HCT116 (cell line): ENCODE results near the gene ARHGEF6. TPM values are rescaled to one million over a fixed set of nuclear protein-coding genes. Genes with fewer than 3 reads are reported as not detected.

Source experiments
- ATAC-seq: fragments of 200-7000 bp; cut with Tn5 transposase; 2 replicates; pipeline ENCODE4 v1.9.1; 2020; ENCODE audit warnings: mild to moderate bottlenecking, moderate library complexity
- BruUV-seq: library from RNA; stranded (reverse); fragments of 400-500 nt; replicated peaks from 2 replicates; lab custom pipeline; 2021; lab: Mats Ljungman, UMichigan
- CTCF ChIA-PET: fragments of 300-600 bp; sonication (Branson Sonifier 250); formaldehyde crosslinking; loops from one replicate; lab custom pipeline; 2021; ENCODE audit warnings: antibody characterized with exemption; lab: Charles Lee
- POLR2A ChIA-PET: fragments of 300-600, 350-600 bp; sonication (Branson Sonifier 250); formaldehyde crosslinking; loops from one replicate; lab custom pipeline; 2021; ENCODE audit warnings: antibody characterized with exemption; lab: Charles Lee
- RAD21 ChIA-PET, 2 experiments: fragments of 300-600 bp; sonication (Branson Sonifier 250); formaldehyde crosslinking; loops; one replicate each; lab custom pipeline; 2023; ENCODE audit warnings: low total read pairs in 2 of 2; ENCODE audit not compliant: uncharacterized antibody in 2 of 2, unreplicated experiment in 2 of 2, low non-redundant PET in 1 of 2; lab: Charles Lee
- DNase-seq: peaks from one replicate; pipeline ENCODE4 v3.0.0-alpha.2; 2010; ENCODE audit warnings: low read depth, low spot score
- H2AFZ ChIP-seq: fragments of 200-600 bp; shearing (Covaris generic), sonication (generic); 2 replicates; pipeline ENCODE4 v1.6.1; 2017; ENCODE audit warnings: low read depth, mixed run types, mixed read lengths, antibody characterized with exemption, low read length; ENCODE audit not compliant: poor library complexity, severe bottlenecking
- H3K27ac ChIP-seq: 2 replicates; pipeline ENCODE4 v1.5.1; 2012; ENCODE audit warnings: low read depth, low read length
- H3K27me3 ChIP-seq: fragments of 200-600 bp; sonication (generic); 2 replicates; pipeline ENCODE4 v1.6.1; 2016; ENCODE audit warnings: mixed run types, low read length, mixed read lengths; ENCODE audit not compliant: insufficient read depth
- H3K36me3 ChIP-seq, 2 experiments: fragments of 200-500 bp in 1 of 2; fragments of 200-600 bp in 1 of 2; sonication (Bioruptor generic) in 1 of 2; sonication (generic) in 1 of 2; 2 replicates each; pipeline versions ENCODE4 v1.5.1 to v1.6.1; 2014 to 2016; ENCODE audit warnings: low read length in 2 of 2, inconsistent platforms in 1 of 2, mixed read lengths in 1 of 2, mixed run types in 1 of 2; ENCODE audit not compliant: insufficient read depth in 2 of 2, control insufficient read depth in 1 of 2
- H3K4me1 ChIP-seq, 2 experiments: fragments of 200-600 bp in 1 of 2; sonication (generic) in 1 of 2; 2 replicates each; pipeline versions ENCODE4 v1.5.1 to v1.6.1; 2012 to 2017; ENCODE audit warnings: low read length in 2 of 2, inconsistent platforms in 1 of 2, mild to moderate bottlenecking in 1 of 2, mixed read lengths in 1 of 2, mixed run types in 1 of 2, moderate library complexity in 1 of 2; ENCODE audit not compliant: insufficient read depth in 2 of 2, control insufficient read depth in 1 of 2
- H3K4me2 ChIP-seq: fragments of 200-600 bp; sonication (generic); 2 replicates; pipeline ENCODE4 v1.6.1; 2017; ENCODE audit warnings: mixed run types, low read length, mixed read lengths
- H3K4me3 ChIP-seq, 2 experiments: fragments of 200-600 bp in 1 of 2; sonication (generic) in 1 of 2; replicated peaks in 1 of 2; 2 replicates each; pipeline ENCODE4 v1.5.1; 2011 to 2016; ENCODE audit warnings: low read length in 2 of 2, control low read depth in 1 of 2, low read depth in 1 of 2, mild to moderate bottlenecking in 1 of 2, mixed read lengths in 1 of 2, mixed run types in 1 of 2
- H3K79me2 ChIP-seq: fragments of 200-600 bp; sonication (generic); 2 replicates; pipeline ENCODE4 v1.6.1; 2017; ENCODE audit warnings: mild to moderate bottlenecking, mixed run types, low read length, moderate library complexity, mixed read lengths; ENCODE audit not compliant: insufficient read depth
- H3K9ac ChIP-seq: fragments of 200-600 bp; sonication (generic); 2 replicates; pipeline ENCODE4 v1.6.1; 2016; ENCODE audit warnings: low read length, mixed read lengths
- H3K9me2 ChIP-seq: fragments of 200-600 bp; sonication (generic), shearing (Covaris generic); 2 replicates; pipeline ENCODE4 v1.6.1; 2017; ENCODE audit warnings: mixed run types, mild to moderate bottlenecking, moderate library complexity; ENCODE audit not compliant: insufficient read depth
- H3K9me3 ChIP-seq, 2 experiments: fragments of 200-500 bp in 1 of 2; fragments of 200-600 bp in 1 of 2; sonication (Bioruptor generic) in 1 of 2; sonication (generic) in 1 of 2; 2 replicates each; pipeline ENCODE4 v1.6.1; 2014 to 2017; ENCODE audit warnings: low read length in 2 of 2, mixed read lengths in 2 of 2, inconsistent platforms in 1 of 2, low read depth in 1 of 2, mild to moderate bottlenecking in 1 of 2, mixed run types in 1 of 2, moderate library complexity in 1 of 2; ENCODE audit not compliant: control insufficient read depth in 1 of 2, insufficient read depth in 1 of 2
- H4K20me1 ChIP-seq: fragments of 200-600 bp; sonication (generic), shearing (Covaris generic); 2 replicates; pipeline ENCODE4 v1.6.1; 2017; ENCODE audit warnings: mixed run types, mild to moderate bottlenecking, moderate library complexity; ENCODE audit not compliant: insufficient read depth
- CBX3 ChIP-seq: IDR thresholded peaks from 2 replicates; pipeline ENCODE4 v1.6.1; 2012; ENCODE audit warnings: low read depth
- CEBPB ChIP-seq: IDR thresholded peaks from 2 replicates; pipeline ENCODE4 v1.6.1; 2012; ENCODE audit warnings: low read depth
- ELF1 ChIP-seq: IDR thresholded peaks from 2 replicates; pipeline ENCODE4 v1.6.1; 2012; ENCODE audit warnings: low read depth, borderline replicate concordance
- EZH2 ChIP-seq: fragments of 200-600 bp; sonication (generic); IDR thresholded peaks from 2 replicates; pipeline ENCODE4 v1.6.1; 2017; ENCODE audit warnings: antibody characterized with exemption, mixed run types
- EZH2phosphoT487 ChIP-seq: fragments of 200-600 bp; IDR thresholded peaks from 2 replicates; pipeline ENCODE4 v1.6.1; 2018; ENCODE audit warnings: antibody characterized with exemption, borderline replicate concordance
- FOSL1 ChIP-seq: IDR thresholded peaks from 2 replicates; pipeline ENCODE4 v1.6.1; 2012; ENCODE audit warnings: low read depth
- POLR2A ChIP-seq: IDR thresholded peaks from 2 replicates; pipeline ENCODE4 v1.7.0; 2011; ENCODE audit warnings: borderline replicate concordance; ENCODE audit not compliant: insufficient read depth, insufficient read length; ENCODE audit errors: extremely low read depth
- POLR2AphosphoS5 ChIP-seq: IDR thresholded peaks from 2 replicates; pipeline ENCODE4 v1.6.1; 2011; ENCODE audit warnings: mild to moderate bottlenecking, low read depth, low read length, moderate library complexity
- RAD21 ChIP-seq: IDR thresholded peaks from 2 replicates; pipeline ENCODE4 v1.6.1; 2012; ENCODE audit warnings: low read depth, mild to moderate bottlenecking
- SP1 ChIP-seq: IDR thresholded peaks from 2 replicates; pipeline ENCODE4 v1.6.1; 2012; ENCODE audit warnings: low read depth
- TCF7L2 ChIP-seq: IDR thresholded peaks from 2 replicates; pipeline ENCODE4 v1.7.0; 2011; ENCODE audit warnings: borderline replicate concordance, inconsistent platforms; ENCODE audit not compliant: insufficient read depth, insufficient read length; ENCODE audit errors: extremely low read depth
- YY1 ChIP-seq: IDR thresholded peaks from 2 replicates; pipeline ENCODE4 v1.6.1; 2011; ENCODE audit warnings: low read length, low read depth, moderate library complexity, mild to moderate bottlenecking; ENCODE audit not compliant: insufficient replicate concordance; ENCODE audit errors: extremely low read depth
- ZFX ChIP-seq: fragments of 450-650 bp; IDR thresholded peaks from 2 replicates; pipeline ENCODE4 v1.6.1; 2017
- ZNF274 ChIP-seq: fragments of 200-500 bp; sonication (Bioruptor generic); IDR thresholded peaks from 2 replicates; pipeline ENCODE4 v1.6.1; 2014; ENCODE audit warnings: mild to moderate bottlenecking, low read depth, low read length, inconsistent platforms
- intact Hi-C: fragments of 100-400 bp; cut with micrococcal nuclease; formaldehyde crosslinking; loops from 2 replicates; pipeline ENCODE4 v1.10.0; 2022
- total RNA-seq: library from RNA; stranded (reverse); gene quantifications from one replicate; pipeline ENCODE4 v1.2.1, GENCODE V29; 2021; ENCODE audit not compliant: unreplicated experiment
- TF ChIP-seq, protein P1 (sequence below), 3 experiments: fragments of 200-600 bp in 1 of 3; sonication (generic) in 1 of 3; IDR thresholded peaks in 2 of 3; conservative IDR thresholded peaks in 1 of 3; 2 replicates each; pipeline ENCODE4 v1.5.1; 2012 to 2017; ENCODE audit warnings: low read depth in 2 of 3, low read length in 2 of 3, antibody characterized with exemption in 1 of 3, borderline replicate concordance in 1 of 3, control low read depth in 1 of 3, mild to moderate bottlenecking in 1 of 3, mixed read lengths in 1 of 3, mixed run types in 1 of 3, moderate library complexity in 1 of 3; ENCODE audit not compliant: insufficient read depth in 1 of 3
- TF ChIP-seq, protein P2 (sequence below): IDR thresholded peaks from 2 replicates; pipeline ENCODE4 v1.6.1; 2012
- TF ChIP-seq, protein P3 (sequence below): IDR thresholded peaks from 2 replicates; pipeline ENCODE4 v1.6.1; 2011; ENCODE audit warnings: mild to moderate bottlenecking, low read length, moderate library complexity; ENCODE audit not compliant: insufficient replicate concordance; ENCODE audit errors: extremely low read depth
- TF ChIP-seq, protein P4 (sequence below): IDR thresholded peaks from 2 replicates; pipeline ENCODE4 v1.6.1; 2012; ENCODE audit warnings: low read depth

Gene ARHGEF6
- total RNA-seq, 1 experiment from 2014 or later, result 1.9 TPM

DNA sequence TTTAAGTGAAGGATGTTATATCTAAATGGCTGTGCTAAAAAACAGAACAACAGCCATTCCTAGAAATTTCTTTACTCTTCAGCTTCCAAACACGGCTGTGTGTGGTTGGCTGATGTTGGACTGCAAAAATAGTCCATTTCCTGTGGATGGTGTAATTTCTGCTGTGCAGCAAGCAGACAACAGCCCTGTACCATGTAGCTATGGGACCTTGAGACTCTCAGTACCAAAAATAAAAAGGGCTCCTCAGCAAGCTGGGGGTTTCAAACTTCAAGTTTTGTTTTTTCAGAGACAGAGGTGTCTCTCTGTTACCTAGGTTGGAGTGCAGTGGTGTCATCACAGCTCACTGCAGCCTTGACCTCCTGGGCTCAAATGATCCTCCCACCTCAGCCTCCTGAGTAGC lies 114.6 kb downstream of the ARHGEF6 start:
- H3K9ac ChIP-seq, result no peak overlapping the region
- POLR2A ChIA-PET, result no interaction called here
- no peak overlapping the region for H3K27ac ChIP-seq
- H3K9me3 ChIP-seq, result no peaks in the 10 kb centered on the region
- H3K27me3 ChIP-seq, result no peaks in the 10 kb centered on the region
- intact Hi-C loops, result no loop called here
- BruUV-seq, result no TSS peak
- TF ChIP-seq, protein P1, sequence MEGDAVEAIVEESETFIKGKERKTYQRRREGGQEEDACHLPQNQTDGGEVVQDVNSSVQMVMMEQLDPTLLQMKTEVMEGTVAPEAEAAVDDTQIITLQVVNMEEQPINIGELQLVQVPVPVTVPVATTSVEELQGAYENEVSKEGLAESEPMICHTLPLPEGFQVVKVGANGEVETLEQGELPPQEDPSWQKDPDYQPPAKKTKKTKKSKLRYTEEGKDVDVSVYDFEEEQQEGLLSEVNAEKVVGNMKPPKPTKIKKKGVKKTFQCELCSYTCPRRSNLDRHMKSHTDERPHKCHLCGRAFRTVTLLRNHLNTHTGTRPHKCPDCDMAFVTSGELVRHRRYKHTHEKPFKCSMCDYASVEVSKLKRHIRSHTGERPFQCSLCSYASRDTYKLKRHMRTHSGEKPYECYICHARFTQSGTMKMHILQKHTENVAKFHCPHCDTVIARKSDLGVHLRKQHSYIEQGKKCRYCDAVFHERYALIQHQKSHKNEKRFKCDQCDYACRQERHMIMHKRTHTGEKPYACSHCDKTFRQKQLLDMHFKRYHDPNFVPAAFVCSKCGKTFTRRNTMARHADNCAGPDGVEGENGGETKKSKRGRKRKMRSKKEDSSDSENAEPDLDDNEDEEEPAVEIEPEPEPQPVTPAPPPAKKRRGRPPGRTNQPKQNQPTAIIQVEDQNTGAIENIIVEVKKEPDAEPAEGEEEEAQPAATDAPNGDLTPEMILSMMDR (IDR thresholded peaks at IDR 0.05 in 2 of 3, conservative IDR thresholded peaks at IDR 0.05 in 1 of 3; ENCODE audit: borderline replicate concordance in 1 of 3, insufficient read depth in 1 of 3, low read depth in 2 of 3, low read length in 2 of 3), result no peak
- TF ChIP-seq, protein P2, sequence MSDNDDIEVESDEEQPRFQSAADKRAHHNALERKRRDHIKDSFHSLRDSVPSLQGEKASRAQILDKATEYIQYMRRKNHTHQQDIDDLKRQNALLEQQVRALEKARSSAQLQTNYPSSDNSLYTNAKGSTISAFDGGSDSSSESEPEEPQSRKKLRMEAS, result no peak
- no peak for TF ChIP-seq TCF7L2
- no peak for TF ChIP-seq CEBPB
- no peak for TF ChIP-seq FOSL1
- TF ChIP-seq CBX3, result no peak
- no peak for TF ChIP-seq ZFX
- TF ChIP-seq SP1, result no peak
- TF ChIP-seq ZNF274, result no peak
- no peak for TF ChIP-seq POLR2AphosphoS5
- TF ChIP-seq EZH2, result no peak
- no peak for TF ChIP-seq YY1
- TF ChIP-seq, protein P3, sequence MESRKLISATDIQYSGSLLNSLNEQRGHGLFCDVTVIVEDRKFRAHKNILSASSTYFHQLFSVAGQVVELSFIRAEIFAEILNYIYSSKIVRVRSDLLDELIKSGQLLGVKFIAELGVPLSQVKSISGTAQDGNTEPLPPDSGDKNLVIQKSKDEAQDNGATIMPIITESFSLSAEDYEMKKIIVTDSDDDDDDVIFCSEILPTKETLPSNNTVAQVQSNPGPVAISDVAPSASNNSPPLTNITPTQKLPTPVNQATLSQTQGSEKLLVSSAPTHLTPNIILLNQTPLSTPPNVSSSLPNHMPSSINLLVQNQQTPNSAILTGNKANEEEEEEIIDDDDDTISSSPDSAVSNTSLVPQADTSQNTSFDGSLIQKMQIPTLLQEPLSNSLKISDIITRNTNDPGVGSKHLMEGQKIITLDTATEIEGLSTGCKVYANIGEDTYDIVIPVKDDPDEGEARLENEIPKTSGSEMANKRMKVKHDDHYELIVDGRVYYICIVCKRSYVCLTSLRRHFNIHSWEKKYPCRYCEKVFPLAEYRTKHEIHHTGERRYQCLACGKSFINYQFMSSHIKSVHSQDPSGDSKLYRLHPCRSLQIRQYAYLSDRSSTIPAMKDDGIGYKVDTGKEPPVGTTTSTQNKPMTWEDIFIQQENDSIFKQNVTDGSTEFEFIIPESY, result no peak
- TF ChIP-seq, protein P4, sequence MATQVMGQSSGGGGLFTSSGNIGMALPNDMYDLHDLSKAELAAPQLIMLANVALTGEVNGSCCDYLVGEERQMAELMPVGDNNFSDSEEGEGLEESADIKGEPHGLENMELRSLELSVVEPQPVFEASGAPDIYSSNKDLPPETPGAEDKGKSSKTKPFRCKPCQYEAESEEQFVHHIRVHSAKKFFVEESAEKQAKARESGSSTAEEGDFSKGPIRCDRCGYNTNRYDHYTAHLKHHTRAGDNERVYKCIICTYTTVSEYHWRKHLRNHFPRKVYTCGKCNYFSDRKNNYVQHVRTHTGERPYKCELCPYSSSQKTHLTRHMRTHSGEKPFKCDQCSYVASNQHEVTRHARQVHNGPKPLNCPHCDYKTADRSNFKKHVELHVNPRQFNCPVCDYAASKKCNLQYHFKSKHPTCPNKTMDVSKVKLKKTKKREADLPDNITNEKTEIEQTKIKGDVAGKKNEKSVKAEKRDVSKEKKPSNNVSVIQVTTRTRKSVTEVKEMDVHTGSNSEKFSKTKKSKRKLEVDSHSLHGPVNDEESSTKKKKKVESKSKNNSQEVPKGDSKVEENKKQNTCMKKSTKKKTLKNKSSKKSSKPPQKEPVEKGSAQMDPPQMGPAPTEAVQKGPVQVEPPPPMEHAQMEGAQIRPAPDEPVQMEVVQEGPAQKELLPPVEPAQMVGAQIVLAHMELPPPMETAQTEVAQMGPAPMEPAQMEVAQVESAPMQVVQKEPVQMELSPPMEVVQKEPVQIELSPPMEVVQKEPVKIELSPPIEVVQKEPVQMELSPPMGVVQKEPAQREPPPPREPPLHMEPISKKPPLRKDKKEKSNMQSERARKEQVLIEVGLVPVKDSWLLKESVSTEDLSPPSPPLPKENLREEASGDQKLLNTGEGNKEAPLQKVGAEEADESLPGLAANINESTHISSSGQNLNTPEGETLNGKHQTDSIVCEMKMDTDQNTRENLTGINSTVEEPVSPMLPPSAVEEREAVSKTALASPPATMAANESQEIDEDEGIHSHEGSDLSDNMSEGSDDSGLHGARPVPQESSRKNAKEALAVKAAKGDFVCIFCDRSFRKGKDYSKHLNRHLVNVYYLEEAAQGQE, result no peak
- no peak for TF ChIP-seq POLR2A
- TF ChIP-seq ELF1, result no peak
- no peak for TF ChIP-seq RAD21
- TF ChIP-seq EZH2phosphoT487, result no peak
- CTCF ChIA-PET, result no interaction called here
- DNase-seq (no peak), ATAC-seq (no peak)
- no peak overlapping the region for H2AFZ ChIP-seq
- RAD21 ChIA-PET, result no interaction called here
- H3K4me3 ChIP-seq, result no peak overlapping the region
- H4K20me1 ChIP-seq, result no peaks in the 10 kb centered on the region
- no peaks in the 10 kb centered on the region for H3K4me1 ChIP-seq
- H3K79me2 ChIP-seq, result no peaks in the 10 kb centered on the region
- H3K9me2 ChIP-seq, result no peaks in the 10 kb centered on the region
- no peak overlapping the region for H3K4me2 ChIP-seq
- H3K36me3 ChIP-seq, result no peaks in the 10 kb centered on the region
